Frontal cortex (tissue), 4 donors: Measurements from ENCODE around the gene WNT2B. TPM values are rescaled to one million over a fixed set of nuclear protein-coding genes. Genes with fewer than 3 reads are reported as not detected.

ENCODE experiments used
- DNase-seq, 2 donors: peaks; one replicate each; pipeline ENCODE4 v3.0.0; 2012; ENCODE audit warnings: low spot score in 2 of 2
- FAIRE-seq: peaks from 2 replicates; lab custom pipeline; 2012; peaks lifted over from hg19 to GRCh38; lab: Jason Lieb, UNC
- total RNA-seq: library from RNA; depleted of rRNA; stranded (reverse); fragments of >200 nt; gene quantifications from one replicate; pipeline ENCODE4 v1.2.3, GENCODE V29; 2014
- donor health status: control.
- donor health status: control.
- donor health status: control.

Gene WNT2B
- total RNA-seq, 1 donor from 2014 or later: 2.0 TPM

DNA sequence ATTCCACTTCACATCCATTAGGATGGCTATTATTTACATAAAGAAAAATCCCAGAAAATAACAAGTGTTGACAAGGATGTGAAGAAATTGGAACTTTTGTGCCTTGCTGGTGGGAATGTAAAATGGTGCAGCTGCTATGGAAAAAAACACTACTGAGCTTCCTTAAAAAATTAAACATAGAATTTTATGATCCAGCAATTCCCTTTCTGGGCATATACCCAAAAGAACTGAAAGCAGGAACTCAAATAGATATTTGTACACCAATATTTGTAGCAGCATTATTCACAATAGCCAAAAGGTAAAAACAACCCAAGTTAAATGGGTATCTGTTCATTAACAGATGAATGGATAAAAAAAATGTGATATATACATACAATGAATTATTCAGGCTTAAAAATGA lies 45.6 kb downstream of the WNT2B start:
- FAIRE-seq: no peak
- no peak for DNase-seq

DNA sequence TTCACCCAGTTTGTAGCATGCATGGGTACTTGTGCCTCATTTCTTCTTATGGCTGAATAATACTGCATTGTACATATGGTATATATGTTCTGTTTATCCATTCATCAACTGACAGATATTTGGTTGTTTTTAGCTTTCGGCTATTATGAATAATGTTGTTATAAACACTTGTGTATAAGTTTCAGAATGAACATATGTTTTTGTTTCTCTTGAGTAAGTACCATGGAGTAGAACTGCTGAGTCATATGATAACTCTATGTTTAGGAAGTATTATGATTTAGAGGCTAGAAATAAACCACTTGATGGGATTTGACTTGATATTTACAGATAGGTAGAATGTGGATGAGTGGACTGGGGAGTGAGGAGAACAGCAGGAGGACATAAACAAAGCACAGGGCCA lies 48.6 kb downstream of the WNT2B start:
- FAIRE-seq: no peak
- no peak for DNase-seq

DNA sequence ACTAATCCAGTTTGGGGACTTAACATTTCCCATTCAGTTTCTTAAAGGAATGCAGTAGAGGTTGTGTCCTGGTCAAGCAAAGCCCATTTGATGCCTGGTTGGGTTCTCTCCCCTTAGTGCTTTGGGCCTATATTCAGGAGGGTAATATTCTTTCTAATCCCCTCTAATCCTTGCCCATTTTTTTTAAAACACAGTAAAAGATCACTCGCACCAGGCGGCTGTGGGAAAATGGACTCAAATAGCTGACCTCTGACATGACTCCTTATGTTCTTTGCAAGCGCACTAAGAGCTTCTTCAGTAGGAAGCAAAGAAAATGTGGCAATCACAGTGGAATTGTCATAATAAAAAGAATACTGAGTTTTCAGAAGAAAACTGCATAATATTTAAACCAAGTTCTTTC lies 49.9 kb downstream of the WNT2B start:
- FAIRE-seq (no peak), DNase-seq (no peak)

DNA sequence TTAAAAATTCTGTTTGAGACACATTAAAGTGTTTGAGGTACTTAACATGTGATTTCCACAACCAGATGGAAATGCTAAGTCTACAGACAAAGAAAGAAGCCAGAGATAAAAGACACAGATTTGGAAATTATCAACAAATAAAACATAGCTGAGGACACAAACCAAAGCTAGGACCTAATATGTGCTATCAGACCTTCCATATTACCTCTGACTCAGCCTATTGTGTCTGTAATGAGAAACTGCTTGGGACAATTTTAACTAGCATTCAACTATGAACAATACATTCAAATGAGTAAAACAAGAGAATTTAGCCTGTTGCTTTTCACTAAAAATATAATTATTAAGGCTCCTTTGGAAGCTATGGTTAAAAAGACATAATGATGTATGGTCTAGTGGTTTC lies 54.6 kb downstream of the WNT2B start:
- FAIRE-seq (no peak), DNase-seq (no peak)

DNA sequence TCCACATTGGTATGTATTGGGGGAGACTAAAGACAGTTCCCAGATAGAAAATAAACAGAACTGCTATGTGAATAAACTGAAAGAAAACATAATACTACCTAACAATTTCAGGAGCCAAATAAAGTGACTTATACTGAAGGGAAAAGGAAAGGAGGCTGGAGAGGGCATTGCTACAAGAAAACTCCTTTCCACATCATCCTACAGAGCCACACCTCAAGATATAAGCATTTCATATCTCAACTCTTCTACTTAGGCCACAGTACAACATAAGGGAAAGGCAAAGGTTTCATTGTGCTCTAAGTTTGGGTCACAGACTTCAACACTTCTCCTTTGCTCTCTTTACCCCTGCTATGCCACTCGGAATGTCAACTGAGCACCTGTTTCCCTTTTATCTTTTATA lies 55.3 kb downstream of the WNT2B start:
- FAIRE-seq (no peak), DNase-seq (no peak)

DNA sequence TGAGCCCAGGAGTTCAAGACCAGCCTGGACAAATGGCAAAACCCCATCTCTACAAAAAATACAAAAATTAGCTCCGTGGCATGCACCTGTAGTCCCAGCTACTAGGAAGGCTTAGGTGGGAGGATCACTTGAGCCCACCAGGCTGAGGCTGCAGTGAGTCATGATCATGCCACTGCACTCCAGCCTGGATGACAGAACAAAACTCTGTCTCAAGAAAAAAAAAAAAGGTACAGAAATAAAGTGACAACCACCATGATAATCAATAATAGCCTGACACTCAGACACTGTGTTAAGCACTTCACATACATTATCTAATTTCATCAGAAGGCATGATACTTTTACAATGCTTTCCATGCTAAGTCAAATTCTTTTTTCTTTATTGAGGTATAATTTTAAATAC lies 57.0 kb downstream of the WNT2B start:
- DNase-seq (no peak), FAIRE-seq (no peak)

DNA sequence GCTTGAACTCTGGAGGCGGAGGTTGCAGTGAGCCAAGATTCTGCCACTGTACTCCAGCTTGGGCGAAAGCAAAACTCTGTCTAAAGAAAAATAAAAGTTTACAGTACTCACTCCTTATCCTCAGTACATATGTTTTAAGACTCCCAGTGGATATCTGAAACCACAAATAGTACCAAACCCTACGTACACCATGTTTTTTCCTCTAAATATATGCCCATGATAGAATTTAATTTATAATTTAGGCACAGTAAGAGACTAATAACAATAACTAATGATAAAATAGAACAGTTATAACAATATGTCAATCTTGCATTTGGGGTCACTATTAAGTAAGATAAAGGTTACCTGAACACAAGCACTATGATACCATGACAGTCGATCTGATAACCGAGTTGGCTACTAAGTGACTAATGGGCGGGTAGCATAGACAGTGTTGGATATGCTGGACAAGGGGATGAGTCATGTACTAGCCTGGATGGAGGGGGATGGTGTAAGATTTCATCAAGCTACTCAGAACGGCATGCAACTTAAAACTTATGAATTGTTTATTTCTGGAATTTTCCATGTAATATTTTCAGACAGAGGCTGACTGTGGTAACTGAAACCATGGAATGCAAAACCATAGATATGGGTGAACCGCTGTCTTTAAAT lies 66.5 kb downstream of the WNT2B start:
- DNase-seq (no peak), FAIRE-seq (no peak)

DNA sequence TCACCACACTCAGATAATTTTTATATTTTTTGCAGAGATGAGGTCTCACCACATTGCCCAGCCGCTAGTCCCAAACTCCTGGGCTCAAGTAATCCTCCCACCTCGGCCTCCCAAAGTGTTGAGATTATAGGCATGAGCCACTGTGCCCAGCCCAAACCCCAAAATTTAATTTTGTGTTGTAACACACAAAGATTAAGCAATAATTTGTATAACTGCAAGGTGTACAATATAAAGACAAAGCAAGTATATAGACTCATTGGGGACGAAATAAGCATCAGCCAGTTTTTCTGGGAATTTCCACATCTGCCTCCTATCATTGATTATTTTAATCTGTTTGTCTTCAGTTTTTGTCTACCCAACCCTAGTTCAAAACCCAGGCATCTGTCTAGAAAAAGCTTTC lies 67.5 kb downstream of the WNT2B start:
- FAIRE-seq (no peak), DNase-seq (no peak)

Other genes starting within 250 kb of the WNT2B start
- gene CTTNBP2NL, start 112.8 kb upstream of the WNT2B start, total RNA-seq: 22.8 TPM
- 35.9 TPM for gene ST7L, start 110.2 kb downstream of the WNT2B start, total RNA-seq
- 90.9 TPM for gene CAPZA1, start 110.9 kb downstream of the WNT2B start, total RNA-seq
- gene MOV10, start 165.7 kb downstream of the WNT2B start, total RNA-seq: 5.3 TPM
- 35.1 TPM for gene RHOC, start 198.2 kb downstream of the WNT2B start, total RNA-seq
- 4.1 TPM for gene PPM1J, start 206.4 kb downstream of the WNT2B start, total RNA-seq